Esophagus muscularis mucosa (tissue), 4 donors: ENCODE measurements around the gene LYSMD1. TPM values are rescaled to one million over a fixed set of nuclear protein-coding genes. Genes with fewer than 3 reads are reported as not detected.
"Not testable (repeated sequence)": the region's sequence is repeated elsewhere in the genome, so short reads cannot be mapped to it uniquely, and the experiment has no call there.

Experiments used
- DNase-seq: peaks from one replicate; pipeline ENCODE4 v3.0.0-alpha.2; 2017; ENCODE audit errors: extremely low spot score
- H3K27ac ChIP-seq, 4 donors: fragments of 200-600 bp; sonication (generic); replicated peaks in 1 of 4; 1 replicate in 3 of 4; 2 replicates in 1 of 4; pipeline ENCODE4 v1.5.1; 2016 to 2019; ENCODE audit warnings: mild to moderate bottlenecking in 1 of 4
- H3K27me3 ChIP-seq, 4 donors: fragments of 200-600 bp; sonication (generic); one replicate each; pipeline versions ENCODE4 v1.5.1 to v1.6.0; 2016 to 2019
- H3K36me3 ChIP-seq, 4 donors: fragments of 200-600 bp; sonication (generic); one replicate each; pipeline ENCODE4 v1.5.1; 2016 to 2019
- H3K4me1 ChIP-seq, 4 donors: fragments of 200-600 bp; sonication (generic); one replicate each; pipeline ENCODE4 v1.5.1; 2016 to 2019
- H3K4me3 ChIP-seq, 4 donors: fragments of 200-600 bp; sonication (generic); 1 replicate in 2 of 4; 2 replicates in 2 of 4; pipeline ENCODE4 v1.5.1; 2016 to 2019; ENCODE audit warnings: mild to moderate bottlenecking in 4 of 4, moderate library complexity in 1 of 4
- H3K9me3 ChIP-seq, 4 donors: fragments of 200-600 bp; sonication (generic); 1 replicate in 3 of 4; 2 replicates in 1 of 4; pipeline ENCODE4 v1.5.1; 2016 to 2019
- EP300 ChIP-seq: sonication (generic); formaldehyde crosslinking; IDR thresholded peaks from one replicate; pipeline ENCODE4 v1.6.1; 2017; ENCODE audit warnings: antibody characterized with exemption
- POLR2A ChIP-seq: fragments of 450-650 bp; IDR thresholded peaks from one replicate; pipeline ENCODE4 v1.6.1; 2017; ENCODE audit warnings: antibody characterized with exemption, moderate library complexity, mild to moderate bottlenecking, low read depth
- POLR2AphosphoS5 ChIP-seq, 2 donors: sonication (generic); formaldehyde crosslinking; IDR thresholded peaks; one replicate each; pipeline ENCODE4 v1.6.1; 2017; ENCODE audit warnings: antibody characterized with exemption in 2 of 2
- WGBS: methylation state at CpG from one replicate; pipeline ENCODE4 v1.1.5; 2018; 5-methylcytosine and 5-hydroxymethylcytosine counted together
- intact Hi-C: fragments of 100-400 bp; cut with DNase I; formaldehyde crosslinking; loops from one replicate; pipeline ENCODE4 v1.15.1; 2023
- total RNA-seq, 4 donors: library from RNA; depleted of rRNA; stranded (reverse); fragments of >200 nt; gene quantifications; one replicate each; pipeline versions ENCODE4 v1.1.0 to v1.2.1, GENCODE V29; 2016
- TF ChIP-seq, protein P1 (sequence below), 3 experiments: fragments of 200-600 bp in 2 of 3; fragments of 450-650 bp in 1 of 3; sonication (generic) in 2 of 3; IDR thresholded peaks; one replicate each; pipeline ENCODE4 v1.5.1; 2017 to 2019; ENCODE audit warnings: antibody characterized with exemption in 3 of 3, mild to moderate bottlenecking in 2 of 3, moderate library complexity in 1 of 3

LYSMD1 gene
- total RNA-seq, 4 donors from 2014 or later: 10.9 to 23.5 (median 12.6) TPM

DNA sequence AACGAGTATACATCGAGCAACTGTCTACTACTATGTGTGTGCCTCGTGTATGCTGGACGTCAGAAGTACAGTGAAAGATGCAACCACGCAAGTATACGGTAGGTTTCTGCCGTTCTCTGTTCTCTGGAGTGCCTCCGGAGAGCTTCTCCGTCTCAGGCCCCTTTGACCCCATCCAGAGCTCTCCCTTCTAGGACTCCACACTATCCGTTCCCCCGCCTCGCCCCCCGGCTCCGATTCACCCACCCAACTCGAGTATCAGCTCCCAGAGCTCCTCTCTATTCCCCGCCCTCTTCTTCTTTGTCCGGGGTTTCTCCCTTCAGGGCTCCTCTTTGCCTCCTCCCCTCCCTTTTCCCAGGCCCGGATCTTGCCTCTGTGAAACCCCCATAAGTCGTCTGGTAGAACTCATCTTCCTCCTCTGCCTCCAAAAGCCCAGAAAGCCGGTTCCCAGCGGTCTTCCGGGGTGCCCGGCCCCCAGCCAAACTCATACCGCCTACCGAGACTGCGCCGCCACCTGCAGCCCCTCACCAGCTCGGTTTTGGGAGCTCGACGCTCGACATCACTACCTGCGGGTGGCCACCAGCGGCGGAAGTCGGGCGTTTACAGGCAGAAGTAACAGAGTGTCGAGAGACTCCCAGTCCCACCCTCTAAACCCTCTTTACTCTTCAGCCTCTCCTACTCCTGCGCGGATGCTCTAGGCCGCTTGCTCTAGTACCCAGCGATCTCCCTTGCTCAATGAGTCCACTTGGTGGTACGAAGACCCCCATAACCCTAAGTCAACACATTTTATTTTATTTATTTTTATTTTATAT, 24.1 kb upstream of the LYSMD1 start, which contains the start of gene VPS72:
Gene VPS72 (minus strand): TSS at position 561 of the 809 bp plus-strand sequence. CDS start 76 bp downstream, at position 485.
- Histone ChIP-seq H3K36me3 (peaks cover under 1 to 12% (median 11%) of the 10 kb centered on the region in 4 donors), H3K27me3 (no peaks in the 10 kb centered on the region), H3K4me3 (peak within 1 kb of the TSS; percentile 72 to 93 (median 86)), H3K4me1 (peaks cover 28 to 51% (median 45%) of the 10 kb centered on the region in 4 donors), H3K27ac (peak within 1 kb of the TSS; percentile 89 to 92 (median 91)), H3K9me3 (no peaks in the 10 kb centered on the region)
- under 1% methylated on average over 37 of the region's 42 CpGs for WGBS
- intact Hi-C loops: no loop called here
- TF ChIP-seq POLR2A (peak; percentile 8), POLR2AphosphoS5 (IDR thresholded peaks at IDR 0.05) (peak; percentile 88 to 96), EP300 (no peak)
- TF ChIP-seq, protein P1, sequence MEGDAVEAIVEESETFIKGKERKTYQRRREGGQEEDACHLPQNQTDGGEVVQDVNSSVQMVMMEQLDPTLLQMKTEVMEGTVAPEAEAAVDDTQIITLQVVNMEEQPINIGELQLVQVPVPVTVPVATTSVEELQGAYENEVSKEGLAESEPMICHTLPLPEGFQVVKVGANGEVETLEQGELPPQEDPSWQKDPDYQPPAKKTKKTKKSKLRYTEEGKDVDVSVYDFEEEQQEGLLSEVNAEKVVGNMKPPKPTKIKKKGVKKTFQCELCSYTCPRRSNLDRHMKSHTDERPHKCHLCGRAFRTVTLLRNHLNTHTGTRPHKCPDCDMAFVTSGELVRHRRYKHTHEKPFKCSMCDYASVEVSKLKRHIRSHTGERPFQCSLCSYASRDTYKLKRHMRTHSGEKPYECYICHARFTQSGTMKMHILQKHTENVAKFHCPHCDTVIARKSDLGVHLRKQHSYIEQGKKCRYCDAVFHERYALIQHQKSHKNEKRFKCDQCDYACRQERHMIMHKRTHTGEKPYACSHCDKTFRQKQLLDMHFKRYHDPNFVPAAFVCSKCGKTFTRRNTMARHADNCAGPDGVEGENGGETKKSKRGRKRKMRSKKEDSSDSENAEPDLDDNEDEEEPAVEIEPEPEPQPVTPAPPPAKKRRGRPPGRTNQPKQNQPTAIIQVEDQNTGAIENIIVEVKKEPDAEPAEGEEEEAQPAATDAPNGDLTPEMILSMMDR (IDR thresholded peaks at IDR 0.05): peak in 2 of 3 experiments; percentile 38 to 49
- DNase-seq: peak; percentile 96

DNA sequence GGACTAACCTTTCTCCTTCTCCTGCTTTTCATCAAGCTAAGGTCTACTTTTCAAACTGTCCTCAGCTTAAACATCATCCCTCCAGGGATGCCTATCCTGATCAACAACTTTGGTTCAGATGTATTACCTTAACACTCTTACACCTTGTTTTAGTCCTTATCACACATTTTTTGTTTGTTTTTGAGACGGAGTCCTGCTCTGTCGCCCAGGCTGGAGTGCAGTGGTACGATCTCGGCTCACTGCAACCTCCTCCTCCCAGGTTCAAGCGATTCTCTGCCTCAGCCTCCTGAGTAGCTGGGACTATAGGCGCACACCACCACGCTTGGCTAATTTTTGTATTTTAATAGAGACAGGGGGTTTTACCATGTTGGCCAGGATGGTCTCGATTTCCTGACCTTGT, 23.0 kb upstream of the LYSMD1 start:
- H3K27me3 ChIP-seq, intact Hi-C loops, H3K9me3 ChIP-seq, DNase-seq: not testable (repeated sequence)
- Histone ChIP-seq H3K4me1 (peaks cover 25 to 50% (median 44%) of the 10 kb centered on the region in 4 donors), H3K36me3 (peaks cover 12 to 24% (median 22%) of the 10 kb centered on the region in 4 donors), H3K4me3 (peak overlapping the region; percentile 72 to 93 (median 86)), H3K27ac (peak overlapping the region; percentile 89 to 92 (median 91))
- 72% methylated on average over 8 of the region's 8 CpGs for WGBS

DNA sequence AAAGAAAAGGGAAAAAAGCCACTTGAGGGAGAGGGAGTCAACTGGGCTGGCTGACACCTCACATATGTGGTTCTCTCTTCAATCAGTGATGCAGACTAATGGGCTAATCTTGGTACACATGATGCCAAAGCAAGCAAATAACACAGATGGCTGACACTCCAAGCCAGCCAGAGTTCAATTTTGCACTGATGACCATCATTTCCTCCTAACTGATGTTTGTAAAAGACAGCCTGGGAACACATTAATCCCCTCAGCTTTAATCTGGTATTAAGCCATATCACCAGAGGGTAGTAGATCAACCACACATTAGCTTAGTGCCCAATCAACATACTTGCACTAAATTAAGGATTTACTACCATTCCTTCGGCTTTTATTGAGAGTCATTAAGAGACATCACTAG, 21.5 kb upstream of the LYSMD1 start:
- no peaks in the 10 kb centered on the region for H3K27me3 ChIP-seq
- intact Hi-C loops: no loop called here
- peak overlapping the region; percentile 89 to 92 (median 91) for H3K27ac ChIP-seq
- 88% methylated on average over 1 of the region's 1 CpG for WGBS
- no peak overlapping the region for H3K4me3 ChIP-seq
- no peaks in the 10 kb centered on the region for H3K9me3 ChIP-seq
- no peak for DNase-seq
- peaks cover 24 to 38% (median 37%) of the 10 kb centered on the region in 4 donors for H3K36me3 ChIP-seq
- TF ChIP-seq, protein P1 (IDR thresholded peaks at IDR 0.05): no peak
- no peak for TF ChIP-seq EP300
- no peak for TF ChIP-seq POLR2A
- no peak for TF ChIP-seq POLR2AphosphoS5 (IDR thresholded peaks at IDR 0.05)
- H3K4me1 ChIP-seq: peaks cover 25 to 50% (median 44%) of the 10 kb centered on the region in 4 donors

DNA sequence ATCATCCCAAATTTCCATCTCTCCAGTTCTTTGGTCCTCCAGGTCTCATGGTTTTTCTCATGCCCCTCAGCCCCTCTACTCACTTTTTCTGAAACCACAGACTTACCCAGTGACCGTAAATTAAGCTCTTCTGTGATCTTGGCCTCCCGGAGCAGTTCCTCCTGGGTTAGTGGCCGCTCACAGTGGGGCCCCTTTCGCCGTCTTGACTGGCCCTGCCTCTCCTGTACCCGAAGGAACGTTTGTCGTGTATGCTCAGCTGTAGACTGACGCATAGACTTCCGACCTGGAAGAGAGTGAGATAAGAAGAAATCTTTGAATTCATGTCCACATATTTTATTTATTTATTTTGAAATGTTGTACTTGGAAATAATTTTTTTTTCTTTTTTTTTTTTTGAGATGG, 18.5 kb upstream of the LYSMD1 start:
- Histone ChIP-seq H3K9me3 (no peaks in the 10 kb centered on the region), H3K4me1 (peaks cover 19 to 39% (median 36%) of the 10 kb centered on the region in 4 donors), H3K27me3 (no peaks in the 10 kb centered on the region), H3K36me3 (peaks cover 49 to 68% (median 67%) of the 10 kb centered on the region in 4 donors), H3K4me3 (no peak overlapping the region), H3K27ac (peak overlapping the region in 1 of 4 donors; percentile 1)
- no peak for DNase-seq
- TF ChIP-seq POLR2A (no peak), EP300 (no peak), POLR2AphosphoS5 (IDR thresholded peaks at IDR 0.05) (no peak)
- TF ChIP-seq, protein P1 (IDR thresholded peaks at IDR 0.05): no peak
- 91% methylated on average over 10 of the region's 10 CpGs for WGBS
- intact Hi-C loops: no loop called here

DNA sequence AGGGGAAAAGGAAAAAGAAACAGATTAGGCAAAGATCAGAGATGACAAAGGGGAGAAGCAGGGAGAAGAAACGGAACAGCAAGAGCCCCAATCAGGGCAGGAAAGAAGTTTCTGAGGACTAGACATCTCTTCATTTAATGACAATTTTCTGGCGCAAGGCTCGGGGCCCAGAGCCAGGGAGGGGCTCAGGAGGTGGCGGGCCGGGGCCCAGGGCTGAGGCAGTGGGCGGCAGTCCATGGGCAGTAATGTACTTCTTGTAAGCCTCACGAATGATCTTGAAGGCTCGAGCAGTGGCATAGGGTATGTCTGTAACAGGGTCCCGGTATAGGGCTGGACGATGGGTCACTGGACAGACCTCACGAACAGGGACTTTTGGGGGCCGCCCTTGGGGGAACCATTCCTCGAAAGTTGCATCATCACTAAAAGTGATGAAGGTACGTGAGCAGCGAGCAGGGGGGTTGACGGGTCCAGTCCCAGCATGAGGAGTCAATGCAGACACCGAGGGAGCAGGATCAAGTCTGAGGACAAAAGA, 10.9 kb upstream of the LYSMD1 start:
- Histone ChIP-seq H3K4me1 (peaks cover 9 to 25% (median 22%) of the 10 kb centered on the region in 4 donors), H3K4me3 (no peak overlapping the region), H3K27me3 (no peaks in the 10 kb centered on the region), H3K27ac (peak overlapping the region; percentile 70 to 75 (median 72)), H3K36me3 (peaks cover 41 to 86% (median 78%) of the 10 kb centered on the region in 4 donors), H3K9me3 (no peaks in the 10 kb centered on the region)
- DNase-seq: no peak
- intact Hi-C loops: no loop called here
- TF ChIP-seq POLR2AphosphoS5 (IDR thresholded peaks at IDR 0.05): no peak
- TF ChIP-seq EP300: no peak
- no peak for TF ChIP-seq POLR2A
- TF ChIP-seq, protein P1 (IDR thresholded peaks at IDR 0.05): no peak
- WGBS: 83% methylated on average over 17 of the region's 17 CpGs
